RKO (cell line): ENCODE results near the gene NFATC1.

ENCODE experiments used
- DNase-seq: peaks from one replicate; pipeline ENCODE4 v3.0.0-alpha.2; 2016; ENCODE audit warnings: low spot score

NFATC1 gene

DNA sequence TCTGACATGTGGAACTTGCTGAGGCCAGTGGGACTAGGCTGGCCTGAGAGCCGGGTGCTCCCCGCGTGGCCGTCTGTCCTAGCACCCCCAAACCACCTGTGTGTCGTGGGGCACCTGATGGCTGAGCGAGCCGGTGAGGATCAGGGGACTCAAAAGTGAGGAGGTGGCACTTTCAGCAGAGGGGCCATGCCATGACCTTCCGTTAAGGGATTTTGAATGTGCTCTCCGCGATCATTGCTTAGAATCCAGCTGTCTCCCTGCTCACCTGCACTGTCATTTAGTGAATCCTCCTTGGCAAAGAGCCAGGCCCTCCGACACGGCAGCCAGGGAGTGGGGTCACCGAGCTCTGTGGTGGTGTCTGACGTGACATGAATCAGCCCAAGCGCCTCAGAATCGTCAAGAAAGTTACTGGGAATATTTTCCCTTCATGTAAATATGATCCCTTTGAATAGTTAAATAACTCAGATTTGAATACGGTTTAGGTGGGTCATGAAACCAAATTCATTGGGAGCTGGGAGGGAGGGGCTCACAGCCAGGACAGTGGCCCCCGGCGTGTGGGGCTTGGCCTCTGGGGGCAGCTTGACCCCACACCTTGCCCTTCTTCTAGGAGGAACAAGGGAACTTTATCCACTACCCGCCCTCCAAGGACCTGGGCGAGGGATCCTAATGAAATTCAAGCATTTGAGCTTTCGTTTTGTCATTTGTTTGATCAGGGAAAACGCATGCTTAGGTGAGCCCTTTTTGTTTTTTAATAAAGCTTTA, 9.5 kb downstream of the NFATC1 start:
- DNase-seq = no peak

DNA sequence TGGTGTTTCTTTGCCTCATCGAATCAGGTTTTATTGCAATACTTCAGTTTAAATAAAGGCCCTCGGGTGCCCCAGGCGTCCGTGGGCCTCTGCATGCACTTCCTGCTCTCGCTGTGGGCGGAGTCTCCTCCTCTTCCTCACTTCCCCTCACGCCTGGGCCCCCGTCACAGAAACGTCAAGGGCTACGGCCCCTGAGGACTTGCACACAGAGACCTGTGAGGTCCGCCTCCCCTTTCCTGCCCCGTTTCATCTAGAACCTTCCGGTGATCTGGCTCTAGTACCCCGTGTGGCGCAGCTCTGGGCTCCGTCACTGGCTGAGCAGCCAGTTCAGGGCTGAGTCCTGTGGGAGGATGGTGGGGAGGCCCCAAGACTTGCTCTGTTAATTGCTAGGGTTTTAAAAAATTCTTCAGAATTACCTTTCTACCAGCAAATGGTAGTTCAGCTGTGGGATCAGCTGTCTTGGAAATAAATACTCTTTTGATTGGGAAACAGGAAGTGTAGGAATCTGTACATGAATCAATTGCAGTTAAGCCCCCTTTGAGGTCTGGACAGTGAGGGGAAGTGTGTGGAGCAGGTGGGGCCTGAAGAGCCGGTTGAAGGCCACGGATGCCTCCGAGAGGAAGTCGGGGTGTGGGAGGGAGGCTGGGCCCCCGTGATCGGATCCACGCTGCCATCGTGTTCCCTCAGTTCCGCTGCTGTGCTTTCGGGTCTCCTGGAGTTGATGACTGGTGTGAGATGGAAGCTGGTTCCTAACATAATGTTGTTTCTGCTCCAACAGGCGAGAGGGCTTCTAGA, 10.2 kb downstream of the NFATC1 start:
- no peak for DNase-seq

DNA sequence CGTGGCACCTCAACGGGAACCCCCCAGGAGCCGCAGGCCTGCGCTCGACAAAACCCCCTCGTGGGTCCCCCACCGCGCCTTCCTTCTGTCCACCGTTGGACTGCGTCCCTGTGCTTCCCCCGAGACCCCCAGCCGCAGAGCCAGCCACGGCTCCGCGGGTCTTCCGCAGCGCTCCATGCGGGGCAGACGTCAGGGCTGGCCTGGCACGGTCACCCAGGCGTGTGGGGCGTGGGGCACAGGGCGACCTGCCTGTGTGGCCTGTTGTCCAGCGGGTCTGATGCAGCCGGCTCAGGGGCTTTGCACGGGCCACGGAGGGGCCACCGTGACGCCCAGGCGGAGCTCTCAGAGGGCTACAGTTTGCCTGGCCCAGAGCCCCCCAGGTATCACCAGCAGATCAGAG, 11.0 kb downstream of the NFATC1 start:
- no peak for DNase-seq

DNA sequence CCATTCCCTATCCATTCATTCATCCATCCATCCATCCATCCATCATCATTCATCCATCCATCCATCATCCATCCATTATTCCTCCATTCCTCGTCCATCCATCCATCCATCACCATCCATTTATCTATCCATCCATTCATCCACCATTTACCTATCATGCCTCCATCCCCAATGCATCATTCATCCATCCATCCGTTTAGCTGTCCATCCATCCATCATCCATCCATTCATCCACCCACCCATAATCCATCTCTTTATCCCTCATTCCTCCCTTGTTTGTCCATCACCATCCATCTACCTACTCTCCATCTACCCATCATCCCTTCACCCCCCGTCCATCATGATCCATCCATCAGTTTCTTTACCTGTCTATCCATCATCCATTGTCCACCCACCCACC, 13.6 kb downstream of the NFATC1 start:
- DNase-seq = no peak

DNA sequence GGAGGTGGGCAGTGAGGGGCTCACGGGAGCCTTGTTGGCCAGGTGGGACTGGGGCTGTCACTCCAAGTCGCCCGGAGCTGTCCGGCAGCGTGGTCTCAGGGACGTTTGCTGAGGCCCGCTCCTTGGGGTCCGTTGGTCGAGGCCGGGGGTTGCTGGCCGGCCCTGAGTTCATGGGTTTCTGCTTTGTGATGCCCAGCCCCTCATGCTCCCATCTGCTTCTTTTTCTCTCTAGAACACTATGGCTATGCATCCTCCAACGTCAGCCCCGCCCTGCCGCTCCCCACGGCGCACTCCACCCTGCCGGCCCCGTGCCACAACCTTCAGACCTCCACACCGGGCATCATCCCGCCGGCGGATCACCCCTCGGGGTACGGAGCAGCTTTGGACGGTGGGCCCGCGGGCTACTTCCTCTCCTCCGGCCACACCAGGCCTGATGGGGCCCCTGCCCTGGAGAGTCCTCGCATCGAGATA, 14.5 kb downstream of the NFATC1 start:
- no peak for DNase-seq

DNA sequence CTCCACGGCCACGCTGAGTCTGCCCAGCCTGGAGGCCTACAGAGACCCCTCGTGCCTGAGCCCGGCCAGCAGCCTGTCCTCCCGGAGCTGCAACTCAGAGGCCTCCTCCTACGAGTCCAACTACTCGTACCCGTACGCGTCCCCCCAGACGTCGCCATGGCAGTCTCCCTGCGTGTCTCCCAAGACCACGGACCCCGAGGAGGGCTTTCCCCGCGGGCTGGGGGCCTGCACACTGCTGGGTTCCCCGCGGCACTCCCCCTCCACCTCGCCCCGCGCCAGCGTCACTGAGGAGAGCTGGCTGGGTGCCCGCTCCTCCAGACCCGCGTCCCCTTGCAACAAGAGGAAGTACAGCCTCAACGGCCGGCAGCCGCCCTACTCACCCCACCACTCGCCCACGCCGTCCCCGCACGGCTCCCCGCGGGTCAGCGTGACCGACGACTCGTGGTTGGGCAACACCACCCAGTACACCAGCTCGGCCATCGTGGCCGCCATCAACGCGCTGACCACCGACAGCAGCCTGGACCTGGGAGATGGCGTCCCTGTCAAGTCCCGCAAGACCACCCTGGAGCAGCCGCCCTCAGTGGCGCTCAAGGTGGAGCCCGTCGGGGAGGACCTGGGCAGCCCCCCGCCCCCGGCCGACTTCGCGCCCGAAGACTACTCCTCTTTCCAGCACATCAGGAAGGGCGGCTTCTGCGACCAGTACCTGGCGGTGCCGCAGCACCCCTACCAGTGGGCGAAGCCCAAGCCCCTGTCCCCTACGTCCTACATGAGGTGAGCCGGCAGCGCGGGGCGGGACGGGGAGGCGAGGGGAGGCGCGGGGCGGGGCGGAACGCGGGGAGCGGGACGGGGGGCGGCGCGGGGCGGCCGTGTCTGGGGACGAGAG, 15.2 kb downstream of the NFATC1 start:
- DNase-seq = no peak

DNA sequence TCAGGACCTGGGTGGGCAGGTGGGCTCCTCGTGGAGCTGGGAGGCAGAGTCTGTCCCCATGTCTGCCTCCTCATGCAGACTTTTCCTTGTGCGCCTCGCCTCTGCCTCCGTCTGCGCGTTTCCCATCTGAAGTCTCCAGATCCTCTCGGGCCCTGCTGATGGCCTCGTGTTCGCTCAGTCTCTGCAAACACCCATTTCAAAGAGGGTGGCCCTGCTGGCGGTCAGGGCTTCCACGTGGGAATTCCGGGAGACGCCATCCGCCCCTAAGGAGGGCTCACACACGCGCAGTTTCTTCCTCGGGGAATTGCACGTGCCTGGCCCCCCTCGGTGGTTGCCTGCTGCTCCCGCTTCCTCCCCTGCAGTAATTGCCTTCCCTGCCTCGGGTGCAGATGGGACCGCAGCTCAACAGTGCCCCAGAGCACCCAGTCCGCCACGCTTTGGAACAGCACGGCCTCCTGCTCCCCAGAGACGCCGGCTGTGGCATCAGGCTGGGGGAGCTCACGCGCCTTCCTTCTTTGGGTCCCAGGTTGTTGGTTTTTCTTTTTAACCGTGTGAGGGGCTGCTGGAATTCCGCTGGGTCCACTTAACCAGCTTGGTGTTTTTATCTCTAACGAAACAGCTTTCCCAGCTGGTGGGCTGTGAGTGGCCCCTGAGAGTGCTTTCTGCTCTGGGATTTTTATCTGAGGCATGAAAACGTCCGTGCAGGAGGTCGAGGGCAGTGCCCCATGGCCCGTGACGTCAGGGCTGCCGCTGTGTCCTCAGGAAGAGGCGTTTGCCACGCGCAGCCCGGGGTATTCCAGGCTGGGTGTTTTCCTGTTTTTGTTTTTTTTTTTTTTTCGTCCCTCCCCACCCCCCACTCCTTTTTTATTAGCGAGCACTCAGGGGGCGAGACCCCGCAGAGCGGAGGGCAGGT, 16.1 kb downstream of the NFATC1 start:
- no peak for DNase-seq

DNA sequence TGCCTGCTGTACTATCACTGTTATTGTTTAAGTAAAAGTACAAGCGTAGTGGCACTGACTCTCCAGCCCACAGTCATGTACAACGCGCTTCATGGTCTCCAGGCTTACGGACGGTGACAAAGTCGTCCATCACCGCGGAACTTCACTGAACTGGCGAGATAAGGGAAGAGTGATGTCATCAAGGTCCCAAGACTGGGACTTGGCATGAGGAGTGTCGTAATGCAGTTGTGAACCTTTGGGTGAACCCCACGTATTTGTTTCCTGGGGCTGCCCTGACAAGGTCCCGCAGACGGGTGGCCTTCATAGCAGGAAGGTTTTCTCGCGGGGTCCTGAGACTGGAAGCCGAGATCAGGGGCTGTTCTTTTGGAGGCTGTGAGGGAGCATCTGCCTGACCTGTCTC, 17.3 kb downstream of the NFATC1 start:
- no peak for DNase-seq

DNA sequence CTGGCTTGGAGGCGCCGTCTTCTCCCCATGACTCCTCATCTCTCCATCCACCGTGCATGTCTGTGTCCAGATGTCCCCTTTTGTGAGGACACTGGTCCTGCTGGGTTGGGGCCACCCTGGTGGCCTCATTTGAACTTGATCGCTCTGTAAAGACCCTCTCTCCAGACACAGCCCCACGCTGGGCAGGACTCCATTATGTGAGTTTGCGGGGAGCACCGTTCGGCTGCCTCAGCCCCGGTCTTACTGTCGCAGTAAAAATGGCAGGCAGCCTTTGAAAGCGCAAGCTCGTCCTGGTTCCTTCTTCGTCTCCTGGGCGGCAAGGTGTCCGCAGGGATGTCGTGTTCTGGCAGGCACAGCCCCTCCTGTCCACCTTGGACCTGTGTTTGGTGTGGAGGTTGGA, 17.7 kb downstream of the NFATC1 start:
- no peak for DNase-seq

DNA sequence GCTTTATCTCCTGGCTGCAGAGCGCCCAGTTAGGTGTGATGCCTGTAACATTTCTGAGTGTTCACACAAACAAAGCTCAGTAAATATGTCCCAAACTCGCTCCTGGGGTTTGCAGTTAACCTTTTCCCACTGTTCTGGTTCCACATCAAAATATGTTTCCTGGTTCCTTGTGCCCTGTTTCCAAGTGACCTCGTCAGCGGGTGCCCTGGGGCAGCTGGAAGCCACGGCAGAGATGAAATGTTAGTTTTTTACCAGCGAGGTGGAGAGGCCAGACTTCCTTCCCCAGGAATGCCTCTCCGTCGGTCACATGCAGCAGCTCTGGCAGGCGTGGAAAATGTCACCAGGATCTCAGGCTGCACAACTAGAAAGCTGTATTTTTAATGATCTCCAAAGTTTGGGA, 18.2 kb downstream of the NFATC1 start:
- no peak for DNase-seq

DNA sequence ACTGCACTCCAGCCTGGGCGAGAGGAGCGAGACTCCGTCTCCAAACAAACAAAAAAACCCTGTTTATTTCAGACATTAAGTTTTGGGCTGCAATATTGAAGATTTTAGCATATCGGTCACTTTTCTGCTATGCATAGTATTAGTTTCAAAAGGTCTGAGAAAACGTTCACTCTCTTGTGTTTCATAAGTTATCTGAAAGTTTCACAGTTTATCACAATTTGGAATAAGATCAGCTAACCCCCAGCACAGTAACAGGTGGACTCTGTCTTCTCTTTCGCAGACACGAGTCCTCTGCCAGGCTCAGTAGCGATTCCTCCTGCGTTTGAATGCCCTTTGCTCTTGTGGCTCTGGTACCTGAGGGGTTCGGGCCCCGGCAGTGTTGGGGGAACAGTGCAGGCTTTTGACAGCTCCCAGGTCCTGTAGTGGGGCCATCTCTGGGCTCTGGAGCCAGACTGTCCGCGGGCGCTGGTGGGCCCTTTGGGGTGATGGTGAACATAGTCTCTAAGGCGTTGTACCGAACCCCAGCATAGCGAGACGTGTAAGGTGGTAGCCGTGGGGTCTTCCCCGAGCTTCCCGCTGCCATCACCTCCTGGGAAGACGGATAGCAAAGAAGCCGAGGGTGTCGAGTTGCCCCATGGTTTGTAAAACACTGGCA, 20.4 kb downstream of the NFATC1 start:
- DNase-seq = no peak

DNA sequence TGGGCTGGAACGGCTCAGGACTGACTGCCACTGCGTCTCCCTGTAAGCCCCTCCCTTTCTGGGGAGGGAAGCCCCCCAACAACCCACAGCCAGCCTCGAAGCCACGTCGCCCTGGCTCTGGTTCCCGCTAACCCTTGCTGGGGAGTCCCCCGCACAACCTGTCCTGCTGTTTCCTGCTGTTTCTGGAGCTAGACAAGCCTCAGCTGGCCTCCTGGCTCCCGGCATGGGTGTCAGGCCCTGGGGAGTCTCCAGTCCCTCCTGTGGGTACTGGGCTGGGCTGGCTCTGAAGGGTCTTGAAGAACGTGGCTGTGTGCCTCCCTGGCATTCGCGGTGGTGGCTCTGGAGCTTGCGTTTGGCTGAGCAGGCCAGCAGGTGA, 20.9 kb downstream of the NFATC1 start:
- DNase-seq = no peak

DNA sequence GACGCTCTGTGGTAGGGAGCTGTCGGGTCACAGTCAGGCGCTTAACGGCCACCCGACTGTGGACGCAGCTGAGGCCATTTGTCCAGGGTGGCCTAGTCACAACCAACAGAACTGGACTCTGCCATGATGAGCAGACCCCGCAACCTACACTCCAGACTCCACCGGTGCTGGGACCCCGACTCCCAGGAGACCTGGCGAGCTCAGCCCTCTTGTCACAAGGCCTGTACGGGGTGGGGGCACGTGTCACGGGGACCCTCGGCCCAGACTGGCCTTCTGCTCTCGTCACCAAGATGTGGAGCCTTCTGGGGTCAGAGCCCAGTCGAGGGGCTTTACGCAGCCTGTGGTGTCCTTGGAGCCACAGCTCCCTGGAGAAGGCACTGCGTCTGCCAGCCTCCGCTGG, 22.5 kb downstream of the NFATC1 start:
- no peak for DNase-seq

DNA sequence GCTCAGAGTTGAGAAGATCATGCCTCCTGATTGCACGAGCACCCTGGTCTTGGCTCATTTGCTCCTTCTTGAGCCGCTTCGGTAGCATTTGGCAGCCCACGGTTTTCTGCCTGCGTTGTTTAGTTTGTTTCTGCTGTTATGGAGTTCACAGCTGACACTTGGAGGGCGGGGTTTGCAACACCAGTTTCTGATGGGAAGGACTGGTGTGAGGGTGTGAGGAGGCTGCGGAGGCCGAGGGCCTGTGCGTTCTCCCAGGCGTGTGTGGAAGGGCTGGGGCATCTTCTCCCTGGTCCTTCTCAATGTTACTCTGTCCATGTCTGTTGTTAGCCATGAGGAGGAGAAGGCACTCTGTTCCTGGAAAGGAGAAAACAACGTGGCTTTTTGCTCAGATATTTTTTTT, 22.9 kb downstream of the NFATC1 start:
- DNase-seq = no peak

DNA sequence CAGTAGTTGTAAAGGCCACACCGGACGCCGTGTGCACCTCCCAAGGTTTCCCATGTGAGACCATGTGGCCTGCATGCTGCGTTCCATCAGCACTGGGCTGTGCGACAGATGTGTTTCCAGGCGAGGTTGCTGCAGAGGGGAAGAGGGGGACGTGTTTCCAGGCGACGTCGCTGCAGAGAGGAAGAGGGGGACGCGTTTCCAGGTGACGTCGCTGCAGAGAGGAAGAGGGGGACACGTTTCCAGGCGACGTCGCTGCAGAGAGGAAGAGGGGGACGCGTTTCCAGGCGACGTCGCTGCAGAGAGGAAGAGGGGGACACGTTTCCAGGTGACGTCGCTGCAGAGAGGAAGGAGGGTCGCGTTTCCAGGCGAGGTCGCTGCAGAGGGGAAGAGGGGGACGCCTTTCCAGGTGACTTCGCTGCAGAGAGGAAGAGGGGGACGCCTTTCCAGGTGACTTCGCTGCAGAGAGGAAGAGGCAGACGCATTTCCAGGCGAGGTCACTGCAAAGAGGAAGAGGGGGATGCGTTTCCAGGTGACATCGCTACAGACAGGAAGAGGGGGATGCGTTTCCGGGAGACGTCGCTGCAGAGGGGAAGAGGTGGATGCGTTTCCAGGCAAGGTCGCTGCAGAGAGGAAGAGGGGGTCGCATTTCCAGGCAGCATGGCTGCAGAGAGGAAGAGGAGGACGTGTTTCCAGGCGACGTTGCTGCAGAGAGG, 24.5 kb downstream of the NFATC1 start:
- DNase-seq = no peak

DNA sequence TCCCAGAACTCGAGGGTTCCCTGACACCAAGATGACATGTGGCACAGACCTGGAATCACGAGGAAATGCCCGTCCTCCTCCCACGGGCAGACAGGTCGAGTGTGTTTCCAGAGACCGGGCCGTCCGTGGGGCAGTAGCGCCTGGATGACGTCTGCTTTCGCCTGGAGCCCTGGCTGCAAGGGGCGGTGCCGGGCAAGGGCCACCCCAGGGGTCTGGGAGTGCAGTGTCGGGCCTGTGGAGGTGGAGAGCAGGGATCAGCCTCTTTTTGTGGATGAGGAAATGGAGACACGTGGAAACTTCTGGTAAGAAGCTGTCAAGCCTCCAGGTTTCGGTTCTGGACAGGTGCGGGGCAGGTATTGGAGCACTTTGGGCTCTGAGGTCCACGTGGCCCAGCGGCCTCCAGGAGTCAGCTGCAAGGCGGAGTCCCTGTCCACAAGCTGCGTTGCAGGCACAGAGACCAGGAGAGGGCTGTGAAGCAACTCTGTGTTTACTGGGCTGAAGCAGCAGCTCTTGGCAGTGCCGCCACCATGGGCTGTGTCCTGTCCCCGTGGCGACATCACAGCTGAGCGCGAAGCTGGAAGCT, 25.6 kb downstream of the NFATC1 start:
- DNase-seq = no peak

DNA sequence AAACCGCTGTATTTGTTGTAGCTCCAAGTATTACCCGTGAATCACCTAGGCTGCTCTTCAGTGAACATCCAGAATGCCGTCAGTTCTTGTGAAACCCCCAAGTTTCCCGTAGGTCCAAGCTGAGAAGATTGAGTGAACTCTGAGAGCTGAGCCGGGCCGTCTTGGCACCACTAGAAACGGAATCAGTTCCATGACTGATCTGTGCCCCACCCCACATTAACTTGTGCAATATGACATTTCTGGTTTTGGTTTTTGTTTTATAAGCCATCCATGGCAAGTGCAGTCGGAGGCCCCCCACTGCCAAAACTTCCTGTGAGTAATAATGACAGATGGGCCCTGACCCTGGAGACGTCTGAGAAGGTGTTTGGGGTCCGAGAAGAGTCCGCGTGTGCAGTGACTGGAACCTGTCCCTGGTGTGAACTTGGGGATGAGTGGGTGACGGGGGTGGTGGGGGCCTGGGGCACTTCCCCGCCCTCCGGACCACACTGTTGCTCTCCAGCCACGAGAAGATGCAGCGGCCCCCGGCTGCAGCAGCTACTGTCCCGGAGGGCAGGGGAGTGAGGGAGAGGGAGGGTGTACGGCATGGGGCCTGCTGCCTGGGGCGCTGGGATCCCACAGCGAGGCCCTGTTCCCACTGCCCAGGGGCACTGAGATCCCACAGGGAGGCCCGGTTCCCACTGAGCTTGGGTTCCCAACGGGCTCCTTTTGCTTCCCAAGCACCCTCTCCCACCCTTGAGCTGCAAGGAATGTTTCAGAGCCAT, 26.5 kb downstream of the NFATC1 start:
- DNase-seq = no peak

DNA sequence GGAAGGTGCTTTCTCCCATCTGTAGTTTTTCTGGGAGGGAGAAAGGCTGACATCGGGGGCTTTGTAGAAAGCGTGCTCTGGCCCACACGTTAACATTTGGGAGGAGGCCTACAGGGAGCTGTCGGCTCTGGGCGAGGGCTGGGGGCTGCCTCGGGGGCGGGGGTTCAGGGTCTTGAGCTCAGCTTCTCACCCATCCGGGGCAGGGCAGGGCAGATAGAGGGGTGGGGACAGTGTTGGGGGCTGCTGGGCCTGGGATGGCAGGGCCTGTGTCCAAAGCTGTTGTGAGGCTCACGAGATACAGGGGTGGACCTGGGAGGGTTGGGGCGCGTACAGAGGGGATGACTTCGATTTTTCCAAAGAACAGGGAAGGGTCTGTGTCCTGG, 27.0 kb downstream of the NFATC1 start:
- no peak for DNase-seq
